IMR-90 (cell line): ENCODE results near the gene PCSK6. TPM values are rescaled to one million over a fixed set of nuclear protein-coding genes. Genes with fewer than 3 reads are reported as not detected.

Experiments used
- ATAC-seq: fragments of 200-7000 bp; cut with Tn5 transposase; 2 replicates; pipeline ENCODE4 v1.9.1; 2020; ENCODE audit warnings: low read depth, mild to moderate bottlenecking, moderate library complexity
- BruUV-seq: library from RNA; stranded (reverse); fragments of 400-500 nt; replicated peaks from 2 replicates; lab custom pipeline; 2021; lab: Mats Ljungman, UMichigan
- CTCF ChIA-PET: fragments of 300-600 bp; formaldehyde crosslinking; extraction: SDS; loops from one replicate; lab custom pipeline; 2021; ENCODE audit warnings: antibody characterized with exemption; lab: Yijun Ruan, JAX
- POLR2A ChIA-PET: fragments of 300-600 bp; sonication (Branson Sonifier 250); formaldehyde crosslinking; loops from one replicate; lab custom pipeline; 2022; ENCODE audit warnings: antibody characterized with exemption; ENCODE audit not compliant: unreplicated experiment; lab: Charles Lee
- DNase-seq: peaks from one replicate; pipeline ENCODE4 v3.0.0; 2013
- H2AFZ ChIP-seq: replicated peaks from 2 replicates; pipeline ENCODE3; 2013; ENCODE audit warnings: low read length, mild to moderate bottlenecking; ENCODE audit not compliant: poor library complexity
- H2AK5ac ChIP-seq: 2 replicates; pipeline ENCODE4 v1.6.1; 2013; ENCODE audit warnings: low read depth, low read length, inconsistent platforms
- H2AK9ac ChIP-seq: replicated peaks from 2 replicates; pipeline ENCODE3; 2013; ENCODE audit warnings: mild to moderate bottlenecking, low read depth, low read length, moderate library complexity; ENCODE audit not compliant: poor library complexity
- H2BK120ac ChIP-seq: 2 replicates; pipeline ENCODE4 v1.6.1; 2013; ENCODE audit warnings: low read depth, low read length, inconsistent platforms
- H2BK15ac ChIP-seq: 3 replicates; pipeline ENCODE4 v1.6.1; 2013; ENCODE audit warnings: low read depth, low read length, inconsistent platforms
- H2BK20ac ChIP-seq: 2 replicates; pipeline ENCODE4 v1.6.1; 2013; ENCODE audit warnings: low read depth, mild to moderate bottlenecking, inconsistent platforms, low read length, moderate library complexity
- H2BK5ac ChIP-seq: 2 replicates; pipeline ENCODE4 v1.6.1; 2013; ENCODE audit warnings: mild to moderate bottlenecking, low read depth, low read length, inconsistent platforms; ENCODE audit not compliant: poor library complexity, severe bottlenecking
- H3K14ac ChIP-seq: replicated peaks from 2 replicates; pipeline ENCODE4 v1.6.1; 2013; ENCODE audit warnings: low read depth, low read length, inconsistent platforms
- H3K18ac ChIP-seq: 2 replicates; pipeline ENCODE4 v1.6.1; 2013; ENCODE audit warnings: low read depth, low read length, control low read depth
- H3K23ac ChIP-seq: 2 replicates; pipeline ENCODE4 v1.6.1; 2013; ENCODE audit warnings: low read depth, low read length, inconsistent platforms
- H3K27ac ChIP-seq: 2 replicates; pipeline ENCODE4 v1.5.1; 2013; ENCODE audit warnings: mild to moderate bottlenecking, control low read depth, low read length; ENCODE audit not compliant: insufficient read depth
- H3K27me3 ChIP-seq: 2 replicates; pipeline ENCODE4 v1.6.1; 2013; ENCODE audit warnings: low read length; ENCODE audit not compliant: control insufficient read depth, insufficient read depth
- H3K36me3 ChIP-seq: 2 replicates; pipeline ENCODE4 v1.6.1; 2013; ENCODE audit warnings: low read length, mixed read lengths; ENCODE audit not compliant: control insufficient read depth, insufficient read depth
- H3K4ac ChIP-seq: 2 replicates; pipeline ENCODE4 v1.6.1; 2013; ENCODE audit warnings: low read depth, low read length, inconsistent platforms
- H3K4me1 ChIP-seq: 2 replicates; pipeline ENCODE4 v1.6.1; 2013; ENCODE audit warnings: low read length, mixed read lengths; ENCODE audit not compliant: control insufficient read depth, insufficient read depth
- H3K4me2 ChIP-seq: 2 replicates; pipeline ENCODE4 v1.6.1; 2013; ENCODE audit warnings: low read depth, mild to moderate bottlenecking, control low read depth, low read length, moderate library complexity
- H3K4me3 ChIP-seq: 2 replicates; pipeline ENCODE4 v1.5.1; 2013; ENCODE audit warnings: low read depth, mild to moderate bottlenecking, control low read depth, low read length, moderate library complexity; ENCODE audit not compliant: insufficient read depth
- H3K56ac ChIP-seq: 2 replicates; pipeline ENCODE4 v1.6.1; 2013; ENCODE audit warnings: low read length, inconsistent platforms; ENCODE audit not compliant: insufficient read depth; ENCODE audit errors: extremely low read depth
- H3K79me1 ChIP-seq, 2 experiments: 2 replicates each; pipeline ENCODE4 v1.6.1; 2013; ENCODE audit warnings: low read length in 2 of 2, inconsistent platforms in 1 of 2, low read depth in 1 of 2
- H3K9ac ChIP-seq: 2 replicates; pipeline ENCODE4 v1.6.1; 2013; ENCODE audit warnings: low read depth, low read length, control low read depth
- H3K9me1 ChIP-seq: 2 replicates; pipeline ENCODE4 v1.6.1; 2013; ENCODE audit warnings: low read length, inconsistent platforms; ENCODE audit not compliant: insufficient read depth
- H3K9me3 ChIP-seq: 2 replicates; pipeline ENCODE4 v1.6.1; 2013; ENCODE audit warnings: low read length; ENCODE audit not compliant: control insufficient read depth, insufficient read depth
- H4K20me1 ChIP-seq: 2 replicates; pipeline ENCODE4 v1.6.1; 2013; ENCODE audit warnings: low read length, inconsistent platforms; ENCODE audit not compliant: insufficient read depth
- H4K5ac ChIP-seq: 2 replicates; pipeline ENCODE4 v1.6.1; 2013; ENCODE audit warnings: mild to moderate bottlenecking, low read depth, low read length, control low read depth
- H4K8ac ChIP-seq, 2 experiments: 2 replicates each; pipeline ENCODE4 v1.6.1; 2013; ENCODE audit warnings: low read depth in 2 of 2, low read length in 2 of 2, control low read depth in 1 of 2, inconsistent platforms in 1 of 2
- H4K91ac ChIP-seq: 2 replicates; pipeline ENCODE4 v1.6.1; 2013; ENCODE audit warnings: low read depth, low read length, inconsistent platforms; ENCODE audit not compliant: insufficient read depth
- BHLHE40 ChIP-seq: fragments of 150-350 bp; IDR thresholded peaks from 2 replicates; pipeline ENCODE4 v1.6.1; 2016; ENCODE audit warnings: mild to moderate bottlenecking, low read depth, low read length
- FOS ChIP-seq: fragments of 150-350 bp; IDR thresholded peaks from 2 replicates; pipeline ENCODE4 v1.6.1; 2016; ENCODE audit warnings: low read depth, low read length
- NFE2L2 ChIP-seq: fragments of 150-350 bp; IDR thresholded peaks from 2 replicates; pipeline ENCODE4 v1.6.1; 2016; ENCODE audit warnings: low read depth, mild to moderate bottlenecking, low read length
- POLR2A ChIP-seq: IDR thresholded peaks from 2 replicates; pipeline ENCODE4 v1.6.1; 2012; ENCODE audit warnings: mild to moderate bottlenecking, low read depth, low read length
- WGBS, 2 experiments: methylation state at CpG; one replicate each; pipeline versions ENCODE4 v1.1.5 to v1.1.7; 2013; ENCODE audit warnings: missing lambda C conversion rate in 2 of 2; ENCODE audit not compliant: insufficient read length in 1 of 2; ENCODE audit errors: extremely low coverage in 2 of 2; 5-methylcytosine and 5-hydroxymethylcytosine counted together
- dilution Hi-C: fragments of 300-500 bp; cut with HindIII; formaldehyde crosslinking; loops from one replicate; pipeline ENCODE4 v1.14.3; 2018; ENCODE audit warnings: low sequenced_read_pairs; ENCODE audit not compliant: unreplicated experiment
- in situ Hi-C: fragments of 300-500 bp; cut with MboI; formaldehyde crosslinking; loops from 3 replicates; pipeline ENCODE4 v1.14.3; 2019; ENCODE audit warnings: low sequenced_read_pairs, inconsistent platforms, mixed read lengths
- intact Hi-C: fragments of 100-400 bp; cut with micrococcal nuclease; formaldehyde crosslinking; loops from 2 replicates; pipeline ENCODE4 v1.10.0; 2022
- polyA plus RNA-seq, 3 experiments: library from polyadenylated mRNA; depleted of rRNA; stranded (reverse); fragments of >200 nt; gene quantifications; 2 replicates each; pipeline ENCODE4 v1.2.3, GENCODE V29; 2012; ENCODE audit warnings: low replicate concordance in 1 of 3
- total RNA-seq: library from RNA; depleted of rRNA; stranded (reverse); fragments of >200 nt; gene quantifications from 2 replicates; pipeline ENCODE4 v1.2.3, GENCODE V29; 2012

Gene PCSK6
- total and polyA plus RNA-seq, 2 of the 4 experiments (the other 2 are of a cell fraction) = not detected

- in situ Hi-C loops = loop anchor here (10.0 to 25.0 kb wide), 3 partner anchors 355 to 633 kb away; partner anchors contain the start of gene LRRK1
- H3K27ac ChIP-seq = peak overlapping the region; percentile 10; the same call in 1 of the 2 replicates
- WGBS, 2 experiments = 32% methylated on average over 5 of the region's 18 CpGs; no CpG with 5 or more reads in 1 of the 2 experiments
Measured at GRCh38 chr15:101267320-101268104, 222.0 kb downstream of the PCSK6 start.

More at GRCh38 chr15:101267320-101268104, 222.0 kb downstream of the PCSK6 start:
- Histone ChIP-seq H3K14ac (peak overlapping the region; percentile 54; the same call in 1 of the 2 replicates), H2BK5ac (peak overlapping the region; percentile 3), H3K18ac (no peak overlapping the region), H2BK120ac (no peak overlapping the region), H4K20me1 (peaks cover 9% of the 10 kb centered on the region; the same call in 1 of the 2 replicates), H3K4me1 (peaks cover 10% of the 10 kb centered on the region), H4K5ac (no peak overlapping the region), H2BK20ac (0 out of 2 replicates have a peak overlapping the region, but pooled peaks have one; percentile 18), H2AFZ (peak overlapping the region; percentile 16), H3K9me3 (no peaks in the 10 kb centered on the region), H4K91ac (no peak overlapping the region), H3K4me3 (no peak overlapping the region), H4K8ac (no peak overlapping the region), H2AK5ac (peak overlapping the region; percentile 42), H3K27me3 (no peaks in the 10 kb centered on the region), H3K23ac (no peak overlapping the region; the same call in 1 of the 2 replicates), H3K56ac (no peak overlapping the region), H3K4ac (no peak overlapping the region), H2BK15ac (no peak overlapping the region), H3K79me1 (peaks cover 7 to 16% of the 10 kb centered on the region in 2 experiments; a peak in 2 of 4 replicates), H3K4me2 (0 out of 2 replicates have a peak overlapping the region, but pooled peaks have one; percentile 2), H3K9me1 (peaks cover 23% of the 10 kb centered on the region), H3K36me3 (peaks cover 31% of the 10 kb centered on the region), H2AK9ac (peak overlapping the region; percentile 37), H3K9ac (no peak overlapping the region)
- DNase-seq (peak; percentile 91), ATAC-seq (peak; percentile 63)
- TF ChIP-seq POLR2A (peak; percentile 41), NFE2L2 (no peak), BHLHE40 (peak; percentile 30; the same call in 1 of the 2 replicates), FOS (no peak)
- BruUV-seq = no TSS peak
- intact Hi-C loops = no loop called here
- ChIA-PET CTCF (interaction anchor here (0.5 to 1.7 kb wide), 5 partner anchors 9 to 630 kb away, joined by 3 to 5 read pairs (median 3); no protein-coding TSS in a partner anchor), POLR2A (no interaction called here)
- dilution Hi-C loops = no loop called here
